HG03103 (cell line): ENCODE results near the gene CCDC106.

Experiments used
- ATAC-seq: cut with Tn5 transposase; IDR thresholded peaks from one replicate; pipeline ENCODE4 v1.9.1; 2021; ENCODE audit warnings: low read depth; ENCODE audit not compliant: unreplicated experiment

Gene CCDC106

GRCh38 chr19:55679343-55680257 lies 31.6 kb downstream of the CCDC106 start:
- no peak for ATAC-seq

- ATAC-seq, result no peak
These were observed 32.5 kb downstream of the CCDC106 start for GRCh38 chr19:55680339-55681130.

GRCh38 chr19:55681131-55682092 lies 33.4 kb downstream of the CCDC106 start:
- ATAC-seq, result no peak

- no peak for ATAC-seq
These were observed 35.6 kb downstream of the CCDC106 start for GRCh38 chr19:55683449-55684261.

- ATAC-seq, result no peak
These were observed 37.1 kb downstream of the CCDC106 start for GRCh38 chr19:55684946-55685681.

GRCh38 chr19:55685776-55686175 lies 37.8 kb downstream of the CCDC106 start:
- ATAC-seq, result no peak

- ATAC-seq, result no peak
These were observed 38.5 kb downstream of the CCDC106 start for GRCh38 chr19:55686311-55687050.

GRCh38 chr19:55687281-55688201 lies 39.5 kb downstream of the CCDC106 start:
- ATAC-seq, result no peak

- ATAC-seq, result no peak
These were observed 40.6 kb downstream of the CCDC106 start for GRCh38 chr19:55688422-55689218.

- no peak for ATAC-seq
These were observed 41.5 kb downstream of the CCDC106 start for GRCh38 chr19:55689411-55690108.

- ATAC-seq, result no peak
These were observed 42.2 kb downstream of the CCDC106 start for GRCh38 chr19:55690109-55690768.

GRCh38 chr19:55690769-55691545 lies 42.9 kb downstream of the CCDC106 start:
- ATAC-seq, result no peak

- no peak for ATAC-seq
These were observed 43.8 kb downstream of the CCDC106 start for GRCh38 chr19:55691561-55692481.
